B cell (primary cell): ENCODE data around the gene PUM2. TPM values are rescaled to one million over a fixed set of nuclear protein-coding genes. Genes with fewer than 3 reads are reported as not detected.

ENCODE experiments used
- ATAC-seq: fragments of 200-7000 bp; cut with Tn5 transposase; one replicate; pipeline ENCODE4 v1.10.0; 2021; ENCODE audit warnings: low read depth, mild to moderate bottlenecking, moderate number of reproducible peaks, moderate library complexity
- CTCF ChIA-PET: fragments of 350-600 bp; sonication (Branson Sonifier 250); formaldehyde crosslinking; loops from one replicate; lab custom pipeline; 2021; ENCODE audit warnings: antibody characterized with exemption, inconsistent platforms; lab: Charles Lee
- POLR2A ChIA-PET: fragments of 350-600 bp; sonication (Branson Sonifier 250); formaldehyde crosslinking; loops from one replicate; lab custom pipeline; 2021; ENCODE audit warnings: antibody characterized with exemption; lab: Charles Lee
- DNase-seq: peaks from one replicate; pipeline ENCODE4 v3.0.0; 2013
- H2AFZ ChIP-seq: 2 replicates; pipeline ENCODE4 v1.6.1; 2012; ENCODE audit warnings: mild to moderate bottlenecking, low read depth, low read length; ENCODE audit not compliant: insufficient read depth, poor library complexity, severe bottlenecking
- H3K27ac ChIP-seq, 2 donors: 1 replicate in 1 of 2; 2 replicates in 1 of 2; pipeline ENCODE4 v1.5.1; 2012 to 2013; ENCODE audit warnings: low read length in 2 of 2, mild to moderate bottlenecking in 2 of 2, moderate library complexity in 1 of 2
- H3K27me3 ChIP-seq, 4 experiments: fragments of 200-600 bp in 1 of 4; sonication (generic) in 1 of 4; replicated peaks in 1 of 4; 1 replicate in 2 of 4; 2 replicates in 2 of 4; pipeline versions ENCODE4 v1.6.1 to v1.7.0; 2013 to 2016; ENCODE audit warnings: low read length in 3 of 4, mild to moderate bottlenecking in 2 of 4, mixed read lengths in 1 of 4, moderate library complexity in 1 of 4; ENCODE audit not compliant: insufficient read depth in 4 of 4, control insufficient read depth in 3 of 4; ENCODE audit errors: control extremely low read depth in 1 of 4
- H3K36me3 ChIP-seq, 2 experiments: replicated peaks in 1 of 2; 1 replicate in 1 of 2; 2 replicates in 1 of 2; pipeline versions ENCODE4 v1.6.1 to v1.7.1; 2013; ENCODE audit warnings: low read length in 1 of 2; ENCODE audit not compliant: insufficient read depth in 2 of 2, control insufficient read depth in 1 of 2; ENCODE audit errors: control extremely low read depth in 1 of 2, extremely low read depth in 1 of 2
- H3K4me1 ChIP-seq, 2 donors: fragments of 200-600 bp in 1 of 2; sonication (generic) in 1 of 2; 1 replicate in 1 of 2; 2 replicates in 1 of 2; pipeline versions ENCODE4 v1.5.1 to v1.6.1; 2013 to 2017; ENCODE audit warnings: low read length in 2 of 2; ENCODE audit not compliant: control insufficient read depth in 2 of 2, insufficient read depth in 2 of 2
- H3K4me2 ChIP-seq: replicated peaks from 2 replicates; pipeline ENCODE3; 2012; ENCODE audit warnings: mild to moderate bottlenecking, low read depth, low read length; ENCODE audit not compliant: poor library complexity, severe bottlenecking
- H3K4me3 ChIP-seq, 5 experiments: fragments of 200-600 bp in 1 of 5; sonication (generic) in 1 of 5; 1 replicate in 3 of 5; 2 replicates in 2 of 5; pipeline versions ENCODE4 v1.5.1 to v1.7.0; 2011 to 2016; ENCODE audit warnings: low read length in 4 of 5, mild to moderate bottlenecking in 4 of 5, low read depth in 2 of 5, control low read depth in 1 of 5, moderate library complexity in 1 of 5; ENCODE audit not compliant: insufficient read depth in 1 of 5; ENCODE audit errors: control extremely low read depth in 1 of 5, extremely low read depth in 1 of 5
- H3K79me2 ChIP-seq: fragments of 200-600 bp; sonication (generic); one replicate; pipeline ENCODE4 v1.6.0; 2016; ENCODE audit warnings: low read length; ENCODE audit not compliant: control insufficient read depth, insufficient read depth
- H3K9ac ChIP-seq: fragments of 200-600 bp; sonication (generic); 2 replicates; pipeline ENCODE4 v1.6.1; 2017; ENCODE audit warnings: mild to moderate bottlenecking, low read length, moderate library complexity
- H3K9me3 ChIP-seq, 3 donors: one replicate each; pipeline versions ENCODE4 v1.6.1 to v1.7.1; 2013; ENCODE audit warnings: low read length in 2 of 3; ENCODE audit not compliant: control insufficient read depth in 2 of 3, insufficient read depth in 1 of 3; ENCODE audit errors: control extremely low read depth in 1 of 3
- H4K20me1 ChIP-seq: 2 replicates; pipeline ENCODE4 v1.6.0; 2012; ENCODE audit warnings: mild to moderate bottlenecking, low read length; ENCODE audit not compliant: insufficient read depth, control insufficient read depth, poor library complexity, severe bottlenecking
- H3K27ac Mint-ChIP-seq: one replicate; pipeline ENCODE4 v1.8.0; 2021; ENCODE audit warnings: mixed read lengths
- H3K27me3 Mint-ChIP-seq: one replicate; pipeline ENCODE4 v1.8.0; 2021; ENCODE audit warnings: mixed read lengths
- H3K4me1 Mint-ChIP-seq: one replicate; pipeline ENCODE4 v1.8.0; 2021; ENCODE audit warnings: mixed read lengths
- H3K4me3 Mint-ChIP-seq: one replicate; pipeline ENCODE4 v1.8.0; 2021; ENCODE audit warnings: mixed read lengths
- H3K9me3 Mint-ChIP-seq: one replicate; pipeline ENCODE4 v1.8.0; 2022; ENCODE audit warnings: mixed read lengths; ENCODE audit not compliant: insufficient read depth
- EZH2 ChIP-seq: IDR thresholded peaks from 2 replicates; pipeline ENCODE4 v1.6.1; 2012; ENCODE audit warnings: borderline replicate concordance, low read depth, mild to moderate bottlenecking, moderate library complexity, low read length; ENCODE audit not compliant: insufficient read depth, poor library complexity, severe bottlenecking
- WGBS: methylation state at CpG from one replicate; pipeline ENCODE4 v1.1.5; 2013; ENCODE audit warnings: missing lambda C conversion rate; ENCODE audit not compliant: insufficient coverage; 5-methylcytosine and 5-hydroxymethylcytosine counted together
- intact Hi-C: fragments of 100-400 bp; cut with micrococcal nuclease; formaldehyde crosslinking; loops from one replicate; pipeline ENCODE4 v1.10.0; 2022
- polyA plus RNA-seq: library from polyadenylated mRNA; depleted of rRNA; stranded (reverse); fragments of >200 nt; gene quantifications from 2 replicates; pipeline ENCODE4 v1.2.3, GENCODE V29; 2012
- total RNA-seq, 2 donors: library from RNA; stranded (reverse); fragments of 120-200 nt in 1 of 2; gene quantifications; 1 replicate in 1 of 2; 2 replicates in 1 of 2; pipeline versions ENCODE4 v1.2.3 to v1.2.4, GENCODE V29; 2013 to 2022
- TF ChIP-seq, protein P1 (sequence below): fragments of 200-600 bp; IDR thresholded peaks from one replicate; pipeline ENCODE4 v1.8.0; 2022; ENCODE audit warnings: antibody characterized with exemption, mild to moderate bottlenecking

The PUM2 gene
- total and polyA plus RNA-seq, 2 donors (not counting 1 experiment from before 2014, with no cell fraction given): 21.1 to 151 TPM

DNA sequence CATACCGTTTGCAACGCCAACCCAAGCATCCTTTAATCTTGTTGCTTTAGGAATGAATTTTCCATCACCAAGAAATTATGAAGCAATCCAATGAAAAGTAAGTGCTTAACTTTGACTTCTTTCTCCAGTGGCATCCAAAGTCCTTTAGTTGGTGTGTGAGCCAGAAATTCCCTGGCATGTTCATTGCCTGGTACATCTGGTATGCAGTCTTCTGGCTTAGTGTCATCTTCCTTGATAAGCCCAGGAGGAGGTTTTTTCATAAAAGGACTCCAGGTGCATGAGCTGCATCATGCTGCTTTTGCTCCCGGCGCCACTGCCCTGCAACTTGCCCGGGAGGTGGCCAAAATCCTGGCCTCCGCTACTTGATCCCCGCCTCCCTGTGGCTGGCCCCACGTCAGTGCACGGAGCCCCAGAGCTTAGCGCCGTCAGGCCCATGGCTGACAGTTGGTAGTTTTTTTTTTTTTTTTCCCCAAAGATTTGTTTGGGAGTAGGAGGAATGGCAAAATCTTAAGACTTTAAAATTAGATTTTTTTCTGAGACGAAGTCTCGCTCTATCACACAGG lies 58.7 kb downstream of the PUM2 start:
- H3K4me1 ChIP-seq: no peaks in the 10 kb centered on the region
- no peak overlapping the region for H3K4me2 ChIP-seq
- peaks cover 20% of the 10 kb centered on the region for H3K79me2 ChIP-seq
- no peaks in the 10 kb centered on the region for H3K27me3 ChIP-seq
- no peaks in the 10 kb centered on the region for H3K9me3 ChIP-seq
- intact Hi-C loops: loop anchor here (5.0 kb wide), 1 partner anchor 335 kb away; no protein-coding TSS in a partner anchor
- Mint-ChIP-seq H3K27me3 (no peaks in the 10 kb centered on the region), H3K27ac (no peak overlapping the region), H3K4me1 (no peaks in the 10 kb centered on the region), H3K9me3 (no peaks in the 10 kb centered on the region), H3K4me3 (no peak overlapping the region)
- POLR2A ChIA-PET: no interaction called here
- H3K27ac ChIP-seq: no peak overlapping the region
- WGBS: over 99% methylated on average over 10 of the region's 13 CpGs
- CTCF ChIA-PET: interaction anchor here (0.7 to 2.5 kb wide), 2 partner anchors 35 to 481 kb away, joined by 5 to 6 read pairs; no protein-coding TSS in a partner anchor
- no peak for TF ChIP-seq EZH2
- TF ChIP-seq, protein P1, sequence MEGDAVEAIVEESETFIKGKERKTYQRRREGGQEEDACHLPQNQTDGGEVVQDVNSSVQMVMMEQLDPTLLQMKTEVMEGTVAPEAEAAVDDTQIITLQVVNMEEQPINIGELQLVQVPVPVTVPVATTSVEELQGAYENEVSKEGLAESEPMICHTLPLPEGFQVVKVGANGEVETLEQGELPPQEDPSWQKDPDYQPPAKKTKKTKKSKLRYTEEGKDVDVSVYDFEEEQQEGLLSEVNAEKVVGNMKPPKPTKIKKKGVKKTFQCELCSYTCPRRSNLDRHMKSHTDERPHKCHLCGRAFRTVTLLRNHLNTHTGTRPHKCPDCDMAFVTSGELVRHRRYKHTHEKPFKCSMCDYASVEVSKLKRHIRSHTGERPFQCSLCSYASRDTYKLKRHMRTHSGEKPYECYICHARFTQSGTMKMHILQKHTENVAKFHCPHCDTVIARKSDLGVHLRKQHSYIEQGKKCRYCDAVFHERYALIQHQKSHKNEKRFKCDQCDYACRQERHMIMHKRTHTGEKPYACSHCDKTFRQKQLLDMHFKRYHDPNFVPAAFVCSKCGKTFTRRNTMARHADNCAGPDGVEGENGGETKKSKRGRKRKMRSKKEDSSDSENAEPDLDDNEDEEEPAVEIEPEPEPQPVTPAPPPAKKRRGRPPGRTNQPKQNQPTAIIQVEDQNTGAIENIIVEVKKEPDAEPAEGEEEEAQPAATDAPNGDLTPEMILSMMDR: no peak
- H4K20me1 ChIP-seq: peaks cover 10% of the 10 kb centered on the region
- H3K4me3 ChIP-seq: no peak overlapping the region
- ATAC-seq (no peak), DNase-seq (no peak)
- H2AFZ ChIP-seq: no peak overlapping the region
- no peak overlapping the region for H3K9ac ChIP-seq
- peaks cover 5 to 75% of the 10 kb centered on the region in 2 experiments for H3K36me3 ChIP-seq

DNA sequence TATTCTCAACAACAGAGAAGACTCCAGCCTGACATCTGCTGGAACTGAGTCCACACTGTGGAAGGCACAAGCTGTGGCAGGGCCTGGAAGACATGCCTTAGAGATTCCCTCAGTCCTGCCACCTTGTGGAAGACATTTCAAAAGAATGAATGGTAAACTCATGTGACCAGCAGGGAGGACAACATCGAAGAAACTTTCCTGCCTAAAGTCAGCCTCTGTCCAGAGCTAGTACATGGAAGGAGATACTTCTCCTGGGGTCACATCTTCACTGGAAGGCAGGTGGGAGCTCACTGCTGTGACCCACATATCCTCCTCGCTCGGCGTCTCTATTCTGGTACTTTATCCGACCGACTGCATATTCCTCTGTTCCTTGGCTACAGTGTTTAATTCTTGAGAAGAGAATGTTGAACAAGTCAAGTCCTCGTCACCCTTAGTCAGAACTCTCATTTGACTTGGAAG lies 59.5 kb downstream of the PUM2 start:
- Mint-ChIP-seq H3K4me3 (no peak overlapping the region), H3K27ac (no peak overlapping the region), H3K9me3 (no peaks in the 10 kb centered on the region), H3K4me1 (no peaks in the 10 kb centered on the region), H3K27me3 (no peaks in the 10 kb centered on the region)
- DNase-seq (peak; percentile 36), ATAC-seq (peak; percentile 28)
- 75% methylated on average over 7 of the region's 7 CpGs for WGBS
- Histone ChIP-seq H3K27ac (no peak overlapping the region), H3K4me1 (no peaks in the 10 kb centered on the region), H3K79me2 (peaks cover 16% of the 10 kb centered on the region), H3K36me3 (peaks cover 5 to 73% of the 10 kb centered on the region in 2 experiments), H3K27me3 (no peaks in the 10 kb centered on the region), H3K9ac (no peak overlapping the region), H4K20me1 (peaks cover 9% of the 10 kb centered on the region), H2AFZ (no peak overlapping the region), H3K9me3 (no peaks in the 10 kb centered on the region), H3K4me3 (no peak overlapping the region), H3K4me2 (no peak overlapping the region)
- CTCF ChIA-PET: interaction anchor here (1.3 kb wide), 1 partner anchor 335 kb away, joined by 6 read pairs; no protein-coding TSS in a partner anchor
- TF ChIP-seq EZH2: no peak
- TF ChIP-seq, protein P1: peak; percentile 35
- intact Hi-C loops: loop anchor here (5.0 kb wide), 1 partner anchor 334 kb away; no protein-coding TSS in a partner anchor
- POLR2A ChIA-PET: no interaction called here
